Left kidney (tissue), 2 donors: ENCODE measurements around the gene UPK3B. TPM values are rescaled to one million over a fixed set of nuclear protein-coding genes. Genes with fewer than 3 reads are reported as not detected.
"Not testable (repeated sequence)": the region's sequence is repeated elsewhere in the genome, so short reads cannot be mapped to it uniquely, and the experiment has no call there.

Experiments
- DNase-seq: peaks from one replicate; pipeline ENCODE4 v3.0.0-alpha.2; 2013
- polyA plus RNA-seq: library from polyadenylated mRNA; unstranded; fragments of 120-200 nt; gene quantifications from one replicate; pipeline ENCODE4 v1.2.1, GENCODE V29; 2013; ENCODE audit not compliant: insufficient read length

UPK3B gene
- polyA plus RNA-seq, 1 donor, result 1.1 TPM

DNA sequence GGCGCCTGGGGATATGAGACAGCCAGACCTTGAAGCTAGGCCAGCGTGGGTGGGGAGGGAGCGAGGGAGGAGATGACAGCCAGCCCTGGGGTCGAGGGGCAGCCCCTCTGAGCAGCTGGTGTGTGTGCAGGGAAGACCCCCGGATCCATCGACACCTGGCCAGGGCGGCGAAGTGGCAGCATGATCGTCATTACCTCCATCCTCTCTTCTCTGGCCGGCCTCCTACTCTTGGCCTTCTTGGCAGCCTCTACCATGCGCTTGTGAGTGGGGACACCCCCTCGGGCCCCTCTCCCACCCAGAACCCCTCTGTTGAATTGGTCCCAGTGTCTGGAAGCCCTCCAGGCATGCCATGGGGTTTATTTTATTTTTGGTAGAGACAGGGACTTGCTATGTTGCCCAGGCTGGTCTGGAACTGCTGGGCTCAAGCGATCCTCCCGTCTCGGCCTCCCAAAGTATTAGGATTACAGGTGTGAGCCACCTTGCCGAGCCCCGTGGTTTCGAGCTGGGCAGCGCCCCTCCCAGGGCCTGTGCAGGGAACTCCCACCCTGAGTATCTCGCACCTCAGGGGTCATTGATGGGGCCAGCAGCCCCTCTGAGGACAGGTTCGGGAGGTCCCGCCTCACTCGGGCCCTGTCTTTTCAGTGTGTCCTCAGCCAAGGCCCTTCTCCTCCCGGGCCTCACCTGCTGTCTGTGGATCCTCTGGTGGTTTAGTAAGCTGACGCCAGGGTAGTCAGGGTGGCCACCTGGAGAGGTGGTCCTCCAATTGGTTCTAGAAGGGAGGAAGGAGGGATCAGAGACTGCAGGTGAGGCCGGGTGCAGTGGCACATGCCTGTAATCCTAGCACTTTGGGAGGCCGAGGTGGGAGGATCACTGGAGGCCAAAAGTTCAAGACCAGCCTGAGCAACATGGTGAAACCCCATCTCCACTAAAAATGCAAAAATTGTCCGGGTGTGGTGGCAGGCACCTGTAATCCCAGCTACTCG lies 3.8 kb downstream of the UPK3B start:
- no peak for DNase-seq

DNA sequence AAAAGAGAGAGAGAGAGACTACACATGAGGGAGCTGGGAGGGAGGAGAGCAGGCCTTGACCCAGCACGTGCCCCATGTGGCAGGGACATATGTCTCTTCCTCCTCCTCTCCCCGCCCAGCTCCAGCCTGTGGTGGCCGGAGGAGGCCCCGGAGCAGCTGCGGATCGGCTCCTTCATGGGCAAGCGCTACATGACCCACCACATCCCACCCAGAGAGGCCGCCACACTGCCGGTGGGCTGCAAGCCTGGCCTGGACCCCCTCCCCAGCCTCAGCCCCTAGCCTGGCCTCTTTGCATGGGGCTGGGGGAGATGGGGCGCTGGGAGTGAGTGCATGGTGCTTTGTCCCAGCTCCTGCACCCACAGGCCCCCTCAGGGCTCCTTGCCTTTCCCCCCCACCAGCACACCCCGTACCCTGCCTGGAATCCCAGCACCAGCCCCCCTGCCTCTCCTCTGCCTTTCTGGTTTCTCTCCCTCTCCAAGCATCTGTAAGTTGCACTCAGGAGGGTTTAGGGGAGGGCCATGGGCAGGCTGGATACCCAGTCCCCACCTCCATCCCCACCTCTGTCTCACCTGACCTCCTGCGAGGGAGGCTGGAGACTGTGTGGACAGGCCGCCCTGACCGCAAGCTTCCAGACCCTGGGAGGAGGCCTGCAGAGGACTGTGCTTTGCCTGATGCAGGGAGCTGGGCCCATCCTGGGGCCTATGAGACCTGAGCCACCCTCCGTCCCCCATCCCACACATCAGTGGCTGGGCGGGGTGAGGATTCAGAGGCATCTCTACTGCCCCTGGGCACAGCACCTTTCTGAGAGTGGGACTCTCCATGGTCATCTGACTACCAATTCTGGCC lies 4.8 kb downstream of the UPK3B start:
- no peak for DNase-seq

DNA sequence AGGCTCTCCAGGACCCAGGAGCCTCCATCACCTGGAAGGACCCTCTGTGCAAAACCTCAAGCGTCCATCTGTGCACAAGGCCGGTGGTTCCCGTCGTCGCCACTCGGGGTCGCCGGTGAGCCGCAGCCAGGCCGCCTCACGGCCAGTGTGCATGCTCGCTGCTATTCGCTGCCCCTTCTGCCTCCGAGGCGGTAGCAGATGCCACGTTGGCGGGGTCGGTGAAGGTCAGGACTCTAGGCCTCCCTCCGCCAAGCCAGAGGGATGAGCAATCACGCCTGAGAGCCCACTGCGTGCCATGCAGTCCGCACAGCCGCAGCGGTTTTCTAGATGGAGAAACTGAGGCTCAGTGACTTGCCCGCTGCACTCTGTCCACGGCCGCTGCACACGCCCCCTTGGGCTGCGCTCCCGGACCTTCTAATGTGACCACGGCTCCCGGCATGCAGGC lies 5.7 kb downstream of the UPK3B start:
- no peak for DNase-seq

DNA sequence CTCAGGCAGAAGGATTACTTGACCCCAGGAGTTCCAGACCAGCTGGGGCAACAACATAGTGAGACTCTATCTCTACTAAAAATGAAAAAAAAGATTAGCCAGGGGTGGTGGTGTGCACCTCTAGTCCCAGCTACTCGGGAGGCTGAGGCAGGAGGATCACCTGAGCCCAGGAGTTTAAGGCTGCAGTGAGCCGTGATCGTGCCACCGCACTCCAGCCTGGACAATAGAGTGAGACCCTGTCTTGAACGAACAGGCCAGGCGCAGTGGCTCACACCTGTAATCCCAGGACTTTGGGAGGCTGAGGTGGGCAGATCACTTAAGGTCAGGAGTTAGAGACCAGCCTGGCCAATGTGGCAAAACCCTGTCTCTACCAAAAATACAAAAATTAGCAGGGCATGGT lies 6.6 kb downstream of the UPK3B start:
- DNase-seq, result not testable (repeated sequence)

DNA sequence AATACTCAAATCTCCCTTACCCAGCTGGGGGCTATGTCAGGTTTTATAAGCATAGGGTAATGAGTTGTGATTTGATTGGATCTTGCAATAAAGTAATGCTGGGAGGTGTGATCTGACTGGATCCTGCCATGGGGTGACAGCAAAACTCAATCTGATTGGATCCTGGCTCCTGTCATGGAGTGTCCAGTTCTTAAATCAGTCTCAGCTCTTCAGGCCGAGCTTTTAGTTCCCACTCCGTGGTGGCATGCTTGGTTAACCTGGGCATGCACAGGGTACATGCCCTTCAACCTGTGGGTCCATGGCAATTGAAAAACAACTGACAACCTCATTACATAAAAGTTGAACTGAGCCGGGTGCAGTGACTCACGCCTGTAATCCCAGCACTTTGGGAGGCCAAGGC lies 15.8 kb downstream of the UPK3B start:
- DNase-seq, result not testable (repeated sequence)

DNA sequence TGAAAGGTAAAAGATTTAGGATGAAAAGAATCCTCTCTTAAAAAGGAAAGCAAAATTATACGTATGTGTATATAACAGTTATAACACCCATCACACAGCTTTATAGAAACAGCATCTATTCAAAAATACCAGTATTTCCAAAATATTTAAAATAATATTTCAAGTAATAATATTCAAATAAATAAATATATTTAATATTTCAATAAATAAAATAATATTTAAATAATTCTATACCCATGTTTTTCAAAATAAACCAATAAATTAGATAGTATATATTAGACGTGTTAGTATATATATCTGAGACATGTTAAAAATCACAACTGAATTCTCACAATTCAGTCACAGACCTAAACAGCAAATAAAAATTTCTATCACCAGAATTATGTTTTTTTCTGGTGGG lies 21.3 kb downstream of the UPK3B start:
- DNase-seq, result not testable (repeated sequence)

DNA sequence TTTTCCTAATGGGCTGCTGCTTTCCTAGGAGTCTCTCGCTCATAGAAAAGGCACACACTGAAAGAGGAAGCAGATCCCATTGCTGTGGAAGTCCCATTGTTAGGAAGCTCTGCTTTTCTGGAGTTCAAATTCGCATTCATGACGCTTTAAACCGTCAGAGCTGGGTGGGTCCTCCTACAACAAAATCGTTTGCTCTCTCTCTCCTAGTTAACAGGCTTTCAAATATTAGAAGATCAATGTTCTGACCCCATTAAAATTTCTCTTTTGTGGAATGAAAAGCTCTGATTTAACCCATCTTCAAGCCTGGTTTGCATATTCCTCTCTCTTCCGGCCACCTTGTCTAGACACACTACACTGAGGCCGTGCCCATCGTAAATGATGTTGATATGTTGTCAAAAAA lies 32.8 kb downstream of the UPK3B start, which contains the start of gene SPDYE16:
SPDYE16 (minus strand) TSS at position 101 of the 400 bp plus-strand sequence. CDS start 1,838 bp downstream, outside the sequence.
- DNase-seq, result not testable (repeated sequence)

DNA sequence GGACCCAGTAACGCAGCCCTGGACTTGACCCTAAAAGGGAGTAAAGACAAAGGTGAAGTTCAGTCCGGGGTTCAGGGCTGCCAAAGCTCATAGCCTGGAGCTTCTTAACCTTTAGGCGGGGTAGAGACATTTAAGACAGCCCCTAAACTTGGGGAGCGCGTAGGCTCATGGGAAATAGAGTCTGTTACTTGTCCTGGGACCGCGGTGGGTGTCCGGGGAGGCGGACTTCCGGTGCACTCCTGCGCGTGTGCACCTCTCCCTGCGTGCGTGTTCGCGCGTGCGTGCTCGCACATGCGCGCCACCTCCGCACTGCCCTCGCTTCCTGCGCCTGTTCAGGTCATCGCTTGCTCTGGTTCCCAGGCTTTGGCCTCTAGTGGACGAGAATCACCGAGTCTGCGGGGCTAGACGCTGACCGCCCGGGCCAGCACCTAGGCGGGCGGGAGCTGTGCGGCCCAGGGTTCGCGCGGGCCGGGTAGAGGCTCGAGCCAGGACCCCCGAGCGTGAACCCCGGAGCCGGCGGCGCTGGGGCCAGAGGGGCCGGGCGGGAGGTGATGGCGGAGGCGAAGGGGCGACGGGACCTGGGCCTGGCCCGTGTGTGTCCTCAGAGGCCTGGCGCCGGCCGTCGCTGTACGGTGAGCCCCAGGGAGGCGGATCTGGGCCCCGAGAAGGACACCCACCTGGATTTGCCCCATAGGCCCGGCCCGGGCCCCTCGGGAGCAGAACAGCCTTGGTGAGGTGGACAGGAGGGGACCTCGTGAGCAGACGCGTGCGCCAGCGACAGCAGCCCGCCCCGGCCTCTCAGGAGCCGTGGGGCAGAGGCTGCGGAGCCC lies 38.9 kb downstream of the UPK3B start:
- DNase-seq, result peak; percentile 84

DNA sequence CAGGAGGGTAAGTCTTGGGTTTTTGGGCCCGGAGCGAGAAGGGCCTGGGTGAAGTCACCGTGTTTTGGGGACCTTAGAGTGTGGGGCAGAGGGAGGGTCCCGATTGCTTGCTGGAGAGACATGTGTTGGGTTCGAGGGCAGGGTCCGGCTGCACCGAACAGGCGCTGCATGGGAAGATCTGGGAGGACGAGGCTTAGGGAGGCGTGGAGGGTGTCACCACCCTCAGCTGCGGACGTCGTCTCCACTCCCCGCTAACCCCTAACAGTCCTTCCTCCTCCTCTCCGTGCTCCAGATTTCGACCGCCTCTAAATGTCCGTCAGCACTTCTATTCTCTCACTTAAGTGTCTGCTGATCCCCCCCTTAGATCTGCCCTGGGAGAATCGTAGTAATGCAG lies 39.5 kb downstream of the UPK3B start:
- DNase-seq, result peak; percentile 0

DNA sequence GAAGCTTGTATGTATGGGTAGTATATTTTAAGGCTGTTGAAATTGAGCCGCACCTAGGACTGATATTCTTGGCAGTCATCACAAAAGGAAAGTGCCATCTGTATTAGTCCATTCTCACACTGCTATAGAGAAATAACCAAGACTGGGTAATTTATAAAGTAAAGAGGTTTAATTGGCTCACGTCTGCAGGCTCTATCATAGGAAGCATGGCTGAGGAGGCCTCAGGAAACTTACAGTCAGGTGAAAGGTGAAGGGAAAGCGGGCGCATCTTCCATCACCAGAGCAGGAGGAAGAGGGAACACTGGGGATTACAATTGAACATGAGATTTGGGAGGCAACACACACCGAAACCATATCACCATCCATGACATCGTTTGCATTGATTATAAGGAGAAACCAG lies 41.6 kb downstream of the UPK3B start:
- DNase-seq, result not testable (repeated sequence)

DNA sequence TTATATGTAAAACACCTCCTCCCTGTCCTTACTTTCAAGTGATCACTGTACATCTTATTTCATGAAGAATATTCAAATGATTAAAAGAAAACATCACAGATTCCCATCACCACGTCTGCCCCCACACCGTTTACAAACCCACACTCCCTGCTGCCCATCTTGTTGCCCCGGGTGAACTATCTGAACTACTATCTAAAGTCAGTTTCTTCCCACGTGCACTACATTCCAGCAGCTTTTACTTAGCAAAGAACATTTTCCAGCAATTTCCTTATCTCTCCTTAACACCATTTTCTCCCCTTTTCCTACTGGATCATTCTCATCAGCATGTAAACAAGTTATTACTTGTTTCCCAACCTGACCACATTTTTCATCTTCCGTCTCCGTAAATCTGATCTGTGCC lies 49.3 kb downstream of the UPK3B start:
- not testable (repeated sequence) for DNase-seq

DNA sequence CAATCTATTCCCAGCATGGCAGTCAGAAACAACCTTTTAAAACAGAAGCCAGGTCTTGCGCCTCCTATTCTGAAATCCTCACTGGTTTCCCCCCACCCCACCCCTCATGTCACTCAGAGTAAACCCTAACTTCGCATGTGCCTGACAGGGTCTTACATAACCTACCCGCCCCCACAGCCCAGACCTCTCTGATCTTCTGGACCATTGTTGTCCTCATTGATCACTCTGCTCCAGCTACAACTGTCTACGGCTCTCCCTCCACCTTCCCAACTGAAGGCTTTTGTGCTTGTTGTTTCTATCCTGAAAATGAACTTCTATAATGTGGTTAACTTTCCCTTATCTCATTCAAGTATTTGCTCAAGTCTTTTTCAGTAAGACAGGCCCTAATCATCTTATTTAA lies 49.8 kb downstream of the UPK3B start:
- not testable (repeated sequence) for DNase-seq

DNA sequence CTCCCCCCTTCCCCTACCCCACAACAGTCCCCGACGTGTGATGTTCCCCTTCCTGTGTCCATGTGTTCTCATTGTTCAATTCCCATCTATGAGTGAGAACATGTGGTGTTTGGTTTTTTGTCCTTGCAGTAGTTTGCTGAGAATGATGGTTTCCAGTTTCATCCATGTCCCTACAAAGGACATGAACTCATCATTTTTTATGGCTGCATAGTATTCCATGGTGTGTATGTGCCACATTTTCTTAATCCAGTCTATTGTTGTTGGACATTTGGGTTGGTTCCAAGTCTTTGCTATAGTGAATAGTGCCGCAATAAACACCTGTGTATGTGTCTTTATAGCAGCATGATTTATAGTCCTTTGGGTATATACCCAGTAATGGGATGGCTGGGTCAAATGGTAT lies 51.0 kb downstream of the UPK3B start:
- not testable (repeated sequence) for DNase-seq

DNA sequence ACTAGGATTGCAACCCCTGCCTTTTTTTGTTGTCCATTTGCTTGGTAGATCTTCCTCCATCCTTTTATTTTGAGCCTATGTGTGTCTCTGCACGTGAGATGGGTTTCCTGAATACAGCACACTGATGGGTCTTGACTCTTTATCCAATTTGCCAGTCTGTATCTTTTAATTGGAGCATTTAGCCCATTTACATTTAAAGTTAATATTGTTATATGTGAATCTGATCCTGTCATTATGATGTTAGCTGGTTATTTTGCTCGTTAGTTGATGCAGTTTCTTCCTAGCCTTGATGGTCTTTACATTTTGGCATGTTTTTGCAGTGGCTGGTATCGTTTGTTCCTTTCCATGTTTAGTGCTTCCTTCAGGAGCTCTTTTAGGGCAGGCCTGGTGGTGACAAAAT lies 54.6 kb downstream of the UPK3B start:
- DNase-seq, result not testable (repeated sequence)

Other genes starting within 250 kb of the UPK3B start
- gene HSPB1, start 207.9 kb upstream of the UPK3B start, polyA plus RNA-seq, result 109 TPM
- 126 TPM for gene YWHAG, start 151.6 kb upstream of the UPK3B start, polyA plus RNA-seq
- 4.3 TPM for gene SSC4D, start 100.9 kb upstream of the UPK3B start, polyA plus RNA-seq
- gene ZP3, start 85.6 kb upstream of the UPK3B start, polyA plus RNA-seq, result 3.3 TPM
- gene DTX2, start 48.8 kb upstream of the UPK3B start, polyA plus RNA-seq, result 6.8 TPM
- 6.2 TPM for gene SPDYE16, start 32.7 kb downstream of the UPK3B start, polyA plus RNA-seq
- gene POMZP3, start 116.7 kb downstream of the UPK3B start, polyA plus RNA-seq, result 20.0 TPM